ENCODE results near the gene CYP2C8.
"Not testable (repeated sequence)": the region's sequence is repeated elsewhere in the genome, so short reads cannot be mapped to it uniquely, and the experiment has no call there.

The CYP2C8 gene

GRCh38 chr10:95069286-95069685, at the start of gene CYP2C8:
Gene CYP2C8, minus strand, starts transcription at chr10:95069497. Its CDS starts 95 bp downstream, at chr10:95069402.
- DNase-seq, result no peak

- no peak for DNase-seq
These were observed 47.6 kb upstream of the CYP2C8 start for GRCh38 chr10:95116869-95117269.

- not testable (repeated sequence) for DNase-seq
These were observed 41.5 kb upstream of the CYP2C8 start for GRCh38 chr10:95110823-95111222.

GRCh38 chr10:95097805-95098204, 28.5 kb upstream of the CYP2C8 start:
- DNase-seq, result no peak

- no peak for DNase-seq
These were observed 26.8 kb upstream of the CYP2C8 start for GRCh38 chr10:95096143-95096542.

- DNase-seq, result not testable (repeated sequence)
These were observed 10.3 kb upstream of the CYP2C8 start for GRCh38 chr10:95079626-95080025.

GRCh38 chr10:95077556-95077955, 8.3 kb upstream of the CYP2C8 start:
- no peak for DNase-seq

GRCh38 chr10:95071107-95071660, 1.9 kb upstream of the CYP2C8 start:
- no peak for DNase-seq

GRCh38 chr10:95064125-95064524, 5.2 kb downstream of the CYP2C8 start:
- not testable (repeated sequence) for DNase-seq

- no peak for DNase-seq
These were observed 12.4 kb downstream of the CYP2C8 start for GRCh38 chr10:95056744-95057363.

- no peak for DNase-seq
These were observed 19.4 kb downstream of the CYP2C8 start for GRCh38 chr10:95049919-95050318.

GRCh38 chr10:95048206-95048605, 21.1 kb downstream of the CYP2C8 start:
- DNase-seq, result no peak

- no peak for DNase-seq
These were observed 30.0 kb downstream of the CYP2C8 start for GRCh38 chr10:95039281-95039680.

GRCh38 chr10:95035332-95036295, 33.7 kb downstream of the CYP2C8 start:
- DNase-seq, result no peak

GRCh38 chr10:95034401-95034800, 34.9 kb downstream of the CYP2C8 start:
- DNase-seq, result no peak

- no peak for DNase-seq
These were observed 37.6 kb downstream of the CYP2C8 start for GRCh38 chr10:95031656-95032055.

GRCh38 chr10:95026461-95026860, 42.8 kb downstream of the CYP2C8 start:
- DNase-seq, result no peak

GRCh38 chr10:94997741-94998174, 71.5 kb downstream of the CYP2C8 start:
- no peak for DNase-seq

GRCh38 chr10:94992811-94993210, 76.5 kb downstream of the CYP2C8 start:
- no peak for DNase-seq

GRCh38 chr10:94991243-94991888, 77.9 kb downstream of the CYP2C8 start:
- DNase-seq, result no peak

- no peak for DNase-seq
These were observed 80.1 kb downstream of the CYP2C8 start for GRCh38 chr10:94989192-94989591.
